HS-5 (cell line): Measurements from ENCODE around the gene MAP3K5.
A peak's percentile ranks its signal among the peaks of the same experiment; 100 is the strongest.
"Not testable (repeated sequence)": the region's sequence is repeated elsewhere in the genome, so short reads cannot be mapped to it uniquely, and the experiment has no call there.

Experiments
- DNase-seq: peaks from one replicate; pipeline ENCODE4 v3.0.0-alpha.2; 2012; ENCODE audit warnings: low read depth

The MAP3K5 gene

GRCh38 chr6:136607932-136608772, 184.1 kb downstream of the MAP3K5 start:
- DNase-seq: no peak

GRCh38 chr6:136607204-136607931, 184.9 kb downstream of the MAP3K5 start:
- DNase-seq: no peak

GRCh38 chr6:136604928-136605510, 187.3 kb downstream of the MAP3K5 start:
- DNase-seq: no peak

- DNase-seq: no peak
Observed at GRCh38 chr6:136604328-136604825, 187.9 kb downstream of the MAP3K5 start.

GRCh38 chr6:136600818-136601217, 191.5 kb downstream of the MAP3K5 start:
- no peak for DNase-seq

- DNase-seq: no peak
Observed at GRCh38 chr6:136599329-136600011, 192.8 kb downstream of the MAP3K5 start.

GRCh38 chr6:136598048-136598447, 194.2 kb downstream of the MAP3K5 start:
- no peak for DNase-seq

- no peak for DNase-seq
Observed at GRCh38 chr6:136594671-136595070, 197.6 kb downstream of the MAP3K5 start.

GRCh38 chr6:136593748-136594490, 198.4 kb downstream of the MAP3K5 start:
- DNase-seq: peak; percentile 97

- DNase-seq: no peak
Observed at GRCh38 chr6:136592930-136593673, 199.2 kb downstream of the MAP3K5 start.

GRCh38 chr6:136591617-136592016, 200.7 kb downstream of the MAP3K5 start:
- DNase-seq: no peak

GRCh38 chr6:136590846-136591245, 201.4 kb downstream of the MAP3K5 start:
- not testable (repeated sequence) for DNase-seq

GRCh38 chr6:136587527-136587926, 204.8 kb downstream of the MAP3K5 start:
- DNase-seq: no peak

GRCh38 chr6:136586295-136586694, 206.0 kb downstream of the MAP3K5 start:
- peak; percentile 78 for DNase-seq

- not testable (repeated sequence) for DNase-seq
Observed at GRCh38 chr6:136585523-136585922, 206.8 kb downstream of the MAP3K5 start.

- DNase-seq: not testable (repeated sequence)
Observed at GRCh38 chr6:136584290-136584689, 208.0 kb downstream of the MAP3K5 start.

- peak; percentile 42 for DNase-seq
Observed at GRCh38 chr6:136582711-136583471, 209.4 kb downstream of the MAP3K5 start.

- DNase-seq: no peak
Observed at GRCh38 chr6:136579800-136580199, 212.5 kb downstream of the MAP3K5 start.

- no peak for DNase-seq
Observed at GRCh38 chr6:136576821-136577220, 215.5 kb downstream of the MAP3K5 start.

GRCh38 chr6:136571496-136571895, 220.8 kb downstream of the MAP3K5 start:
- DNase-seq: no peak
